Activated naive CD4-positive, alpha-beta T cell treated with anti-CD3 and anti-CD28 coated beads, Interleukin-2, amount 50 U/mL, for 16 hours (primary cell): ENCODE measurements around the gene PCYT1A.
A peak's percentile ranks its signal among the peaks of the same experiment; 100 is the strongest.

Experiments
- DNase-seq: peaks from one replicate; pipeline ENCODE4 v3.0.0-alpha.2; 2020

Gene PCYT1A

DNA sequence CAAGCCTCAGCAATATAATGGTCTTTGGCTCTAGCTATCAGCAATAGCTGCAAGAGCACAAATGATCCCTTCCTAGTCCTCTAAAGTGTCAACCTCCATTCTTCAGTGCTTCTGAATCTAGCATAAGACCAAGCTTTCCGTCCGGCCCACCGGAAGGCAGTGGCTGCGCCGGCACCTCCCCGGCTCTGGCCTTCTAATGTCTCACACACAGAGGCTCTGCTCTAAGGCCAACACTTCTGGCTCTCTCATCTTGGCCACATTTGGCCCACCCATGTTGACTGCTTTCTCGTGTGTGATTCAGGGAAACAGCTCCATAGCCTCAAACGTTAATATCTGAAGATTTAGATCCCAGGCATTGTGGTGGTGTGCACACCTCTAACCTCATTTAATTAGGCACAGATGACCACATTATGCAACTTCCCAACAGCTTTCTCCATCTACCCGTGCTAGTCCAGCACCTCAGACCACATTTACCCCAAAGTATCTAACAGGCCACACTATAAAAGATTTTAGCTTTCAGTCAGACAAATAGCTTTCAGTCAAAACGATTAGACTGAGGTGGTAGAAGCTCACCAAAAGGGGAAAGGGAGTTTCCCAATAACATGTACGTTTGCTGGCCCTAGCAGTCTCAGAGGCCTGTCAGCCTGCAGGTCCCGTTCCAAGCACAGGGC lies 51.9 kb downstream of the PCYT1A start:
- DNase-seq = no peak

DNA sequence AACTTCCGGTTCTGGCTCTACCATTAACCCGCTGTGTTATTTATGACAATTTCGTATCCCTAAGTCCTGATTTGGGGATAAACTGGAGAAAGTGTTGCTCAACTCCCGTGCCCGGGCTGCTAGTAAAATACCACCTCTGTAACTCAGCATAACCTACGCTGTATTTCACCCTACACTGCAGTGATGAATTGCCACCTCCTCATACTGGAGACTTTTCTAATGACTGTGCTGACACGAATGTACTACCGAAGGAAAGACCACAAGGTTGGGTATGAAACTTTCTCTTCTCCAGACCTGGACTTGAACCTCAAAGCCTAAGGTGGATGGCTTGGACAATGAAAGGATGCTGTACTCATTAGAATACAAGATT lies 54.7 kb downstream of the PCYT1A start:
- DNase-seq = no peak

DNA sequence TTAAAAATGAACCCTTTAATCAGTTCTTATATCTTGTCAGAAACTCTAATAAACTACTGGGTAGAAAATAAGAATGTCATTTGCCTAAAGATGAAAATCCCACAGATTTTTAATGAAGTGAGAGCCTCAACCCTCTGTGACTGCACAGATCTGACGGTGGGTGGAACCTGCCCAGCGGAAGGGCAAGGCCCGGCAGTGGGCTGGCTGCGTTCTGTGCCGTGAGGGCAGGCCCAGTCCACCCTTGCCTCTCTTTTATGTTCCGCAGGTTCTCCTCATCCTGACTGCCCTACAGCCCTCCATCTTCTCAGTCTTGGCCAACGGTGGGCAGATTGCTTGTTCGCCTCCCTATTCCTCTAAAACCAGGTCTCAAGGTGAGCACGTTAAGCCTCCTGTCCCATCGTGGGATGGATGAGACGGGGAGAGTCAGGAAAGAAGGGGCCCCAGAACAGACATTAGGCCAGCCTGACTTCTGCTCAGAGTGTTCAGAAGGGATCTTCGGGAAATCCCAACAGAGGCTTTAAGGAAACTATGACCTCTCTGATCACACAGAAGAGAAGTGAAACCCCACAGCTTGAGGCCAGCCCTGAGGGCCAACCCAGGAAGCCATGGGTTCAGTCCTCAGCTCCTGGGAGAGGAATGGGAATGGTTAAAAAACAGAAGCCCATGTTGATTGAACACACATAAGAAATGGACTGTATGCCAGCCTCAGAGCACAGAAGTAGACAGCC lies 55.2 kb downstream of the PCYT1A start:
- no peak for DNase-seq

DNA sequence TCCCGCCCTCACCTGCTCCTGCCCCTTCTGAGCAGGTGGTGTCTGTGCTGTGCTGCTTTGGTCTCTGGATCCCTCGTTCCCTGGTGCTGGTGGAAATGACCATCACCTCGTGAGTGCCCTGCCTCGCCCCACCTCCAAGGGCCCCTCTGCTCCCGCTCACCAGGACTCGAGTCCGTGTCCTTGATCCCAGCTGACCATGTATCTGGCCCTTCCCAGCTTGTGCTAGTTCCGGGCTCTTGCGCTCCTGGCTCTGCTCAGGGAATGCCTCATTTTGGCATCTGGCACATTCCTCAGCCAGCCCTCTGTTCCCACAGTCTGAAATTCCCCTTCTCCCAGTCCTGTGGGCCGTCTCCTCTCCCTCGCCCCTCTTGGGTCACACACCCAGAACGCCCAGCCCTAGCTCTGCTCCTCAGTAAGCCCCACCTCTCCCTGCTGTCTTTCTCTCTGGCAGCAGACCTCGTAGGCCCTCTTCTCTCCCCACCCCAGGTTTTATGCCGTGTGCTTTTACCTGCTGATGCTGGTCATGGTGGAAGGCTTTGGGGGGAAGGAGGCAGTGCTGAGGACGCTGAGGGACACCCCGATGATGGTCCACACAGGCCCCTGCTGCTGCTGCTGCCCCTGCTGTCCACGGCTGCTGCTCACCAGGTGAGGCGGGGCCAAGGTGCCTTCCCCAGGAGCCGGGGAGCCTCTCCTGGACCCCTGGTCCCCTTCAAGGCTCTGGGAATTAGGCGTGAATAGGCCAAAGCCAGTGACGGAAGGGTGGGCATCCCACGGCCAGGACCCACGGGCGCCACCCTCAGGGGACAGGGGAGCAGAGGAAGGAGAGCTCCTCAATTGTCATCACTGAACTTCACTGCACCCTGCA lies 59.7 kb downstream of the PCYT1A start:
- no peak for DNase-seq

DNA sequence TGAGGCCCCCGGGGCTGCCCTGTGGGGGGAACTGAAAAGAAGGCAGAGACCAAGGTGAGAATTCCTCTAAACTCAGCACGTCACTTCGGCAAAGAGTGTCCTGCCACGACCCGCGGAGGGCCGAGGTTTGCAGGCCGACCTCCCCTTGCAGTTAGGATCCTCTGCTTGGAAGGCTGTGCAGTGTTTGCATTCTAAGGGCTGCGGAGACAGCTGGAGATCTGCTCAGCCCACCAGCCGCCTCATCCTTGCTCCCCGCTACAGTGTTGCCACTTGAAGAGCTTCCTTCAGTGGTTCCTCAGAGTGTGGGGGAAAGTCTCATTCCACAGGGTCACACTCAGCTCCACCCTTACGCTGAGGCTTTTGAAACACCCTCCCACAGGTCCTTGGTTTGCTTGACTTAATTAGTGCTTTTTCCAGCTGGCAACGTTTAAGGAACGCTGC lies 60.4 kb downstream of the PCYT1A start:
- DNase-seq = no peak

DNA sequence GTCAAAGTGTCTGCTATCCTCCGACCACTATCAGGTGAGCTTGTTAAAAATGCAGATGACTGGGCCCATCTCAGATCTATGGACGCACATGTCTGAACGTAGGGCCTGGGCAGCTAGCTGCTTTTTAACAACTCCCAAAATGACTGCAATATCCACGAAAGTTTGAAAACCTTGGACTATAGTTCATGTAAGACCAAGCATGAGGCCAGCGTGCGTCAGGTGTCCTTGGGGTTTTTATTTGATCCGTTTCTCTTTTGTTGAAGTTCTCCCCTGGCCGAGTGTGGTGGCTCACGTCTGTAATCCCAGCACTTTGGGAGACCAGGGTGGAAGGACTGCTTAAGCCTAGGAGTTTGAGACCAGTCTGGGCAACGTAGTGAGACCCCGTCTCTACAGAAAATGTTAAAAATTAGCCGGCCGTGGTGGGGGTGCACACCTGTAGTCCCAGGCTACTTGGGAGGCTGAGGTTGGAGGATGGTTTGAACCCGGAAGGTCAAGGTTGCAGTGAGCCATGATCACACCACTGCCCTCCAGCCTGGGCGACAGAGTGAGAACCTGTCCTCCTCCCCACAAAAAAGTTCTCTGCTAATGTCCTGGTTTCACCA lies 61.7 kb downstream of the PCYT1A start:
- no peak for DNase-seq

DNA sequence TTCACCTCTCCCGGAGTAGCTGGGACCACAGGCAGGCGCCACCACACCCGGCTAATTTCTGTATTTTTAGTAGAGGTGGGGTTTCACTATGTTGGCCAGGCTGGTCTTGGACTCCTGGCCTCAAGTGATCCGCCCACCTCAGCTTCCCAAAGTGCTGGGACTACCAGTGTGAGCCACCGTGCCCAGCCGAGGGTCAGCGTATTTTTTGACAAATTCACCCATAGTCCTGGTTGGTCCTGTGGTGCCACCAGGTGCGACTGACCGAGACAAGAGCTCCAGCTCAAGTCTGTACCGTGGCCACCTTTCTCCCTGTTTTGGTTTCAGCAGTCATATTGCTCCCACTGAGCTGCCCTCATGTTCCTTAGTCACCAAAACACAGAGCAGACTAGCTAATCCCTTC lies 62.4 kb downstream of the PCYT1A start:
- DNase-seq = no peak

DNA sequence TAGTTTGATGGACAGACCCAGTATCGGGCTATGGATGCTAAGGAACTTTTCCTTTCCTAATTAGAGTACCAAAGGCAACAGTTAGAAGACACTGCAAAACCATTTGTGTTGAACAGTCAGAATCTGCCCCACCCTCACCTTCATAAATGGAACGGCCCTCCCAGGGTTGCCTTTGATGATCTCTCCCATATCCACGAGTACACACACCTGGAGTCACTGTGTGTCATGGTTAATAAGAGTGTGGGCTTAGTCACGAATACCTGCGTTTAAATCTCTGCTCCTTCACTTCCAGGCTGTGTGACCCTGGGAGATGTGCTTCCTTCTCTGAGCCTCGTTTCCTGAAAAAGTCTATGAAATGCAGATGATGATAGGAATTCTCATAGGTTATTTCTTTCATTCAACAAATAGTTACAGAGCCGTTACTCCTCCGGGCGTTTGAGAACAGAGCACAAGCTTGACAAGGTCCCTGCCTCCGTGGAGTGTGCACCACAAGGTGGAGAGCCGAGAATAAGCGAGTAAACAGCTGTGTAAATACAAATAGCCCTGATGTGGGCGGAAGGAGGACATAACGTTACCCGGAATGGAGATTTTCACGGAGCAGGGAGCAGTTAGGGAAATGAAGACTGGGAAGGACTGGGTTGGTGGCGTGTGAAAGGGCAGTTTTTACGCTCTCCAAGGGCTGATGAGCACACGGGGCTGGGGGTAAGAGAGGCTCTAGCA lies 64.5 kb downstream of the PCYT1A start:
- DNase-seq = no peak

DNA sequence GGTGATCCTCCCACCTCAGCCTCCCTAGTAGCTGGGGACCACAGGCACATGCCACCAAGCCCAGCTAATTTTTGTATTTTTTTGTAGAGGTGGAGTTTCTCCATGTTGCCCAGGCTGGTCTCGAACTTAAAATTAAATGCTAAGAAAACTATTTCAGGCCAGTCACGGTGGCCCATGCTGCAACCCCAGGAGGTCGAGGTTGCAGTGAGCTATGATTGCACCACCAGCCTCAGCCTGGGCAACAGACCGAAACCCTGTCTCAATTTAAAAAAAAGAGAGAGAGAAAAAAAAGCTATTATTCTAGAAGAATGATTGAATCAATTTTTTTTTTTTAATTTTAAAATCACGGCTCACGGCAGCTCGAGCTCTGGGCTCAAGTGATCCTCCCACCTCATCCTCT lies 66.5 kb downstream of the PCYT1A start:
- no peak for DNase-seq

DNA sequence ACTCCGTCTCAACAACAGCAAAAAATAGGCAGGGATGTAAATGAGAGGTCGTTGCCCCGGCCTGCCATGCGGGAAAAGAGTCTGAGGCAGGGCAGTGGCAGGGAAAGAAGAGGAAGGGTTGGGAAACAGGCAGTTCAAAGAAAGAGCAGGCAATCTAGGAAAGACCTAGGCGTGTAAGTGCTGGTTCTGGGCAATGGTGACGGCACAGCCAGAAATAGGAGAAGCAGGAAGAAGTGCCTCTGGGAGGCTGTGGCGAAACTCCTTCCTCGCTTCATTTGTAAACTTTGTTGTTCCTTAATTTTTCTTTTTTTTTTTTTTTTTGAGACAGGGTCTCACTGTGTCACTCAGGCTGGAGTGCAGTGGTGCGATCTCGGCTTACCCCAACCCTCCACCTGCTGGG lies 66.9 kb downstream of the PCYT1A start:
- DNase-seq = no peak

DNA sequence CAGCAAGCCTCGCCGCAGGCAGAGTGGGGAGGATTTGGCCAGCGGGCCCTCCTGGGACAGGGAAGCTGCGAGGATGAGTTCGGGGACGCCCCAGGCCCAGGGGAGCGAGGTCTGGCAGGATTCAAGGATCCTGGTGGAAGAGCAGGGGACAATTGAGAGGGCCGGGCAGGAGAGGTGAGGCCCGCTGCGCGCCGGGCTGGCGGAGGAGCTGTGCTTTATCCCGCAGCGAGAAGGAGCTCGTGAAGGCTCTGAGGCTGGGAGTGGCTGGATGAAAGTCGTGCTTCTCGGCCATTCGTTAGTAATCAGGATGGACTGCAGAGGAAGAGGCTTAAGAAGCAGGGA lies 67.6 kb downstream of the PCYT1A start:
- no peak for DNase-seq

DNA sequence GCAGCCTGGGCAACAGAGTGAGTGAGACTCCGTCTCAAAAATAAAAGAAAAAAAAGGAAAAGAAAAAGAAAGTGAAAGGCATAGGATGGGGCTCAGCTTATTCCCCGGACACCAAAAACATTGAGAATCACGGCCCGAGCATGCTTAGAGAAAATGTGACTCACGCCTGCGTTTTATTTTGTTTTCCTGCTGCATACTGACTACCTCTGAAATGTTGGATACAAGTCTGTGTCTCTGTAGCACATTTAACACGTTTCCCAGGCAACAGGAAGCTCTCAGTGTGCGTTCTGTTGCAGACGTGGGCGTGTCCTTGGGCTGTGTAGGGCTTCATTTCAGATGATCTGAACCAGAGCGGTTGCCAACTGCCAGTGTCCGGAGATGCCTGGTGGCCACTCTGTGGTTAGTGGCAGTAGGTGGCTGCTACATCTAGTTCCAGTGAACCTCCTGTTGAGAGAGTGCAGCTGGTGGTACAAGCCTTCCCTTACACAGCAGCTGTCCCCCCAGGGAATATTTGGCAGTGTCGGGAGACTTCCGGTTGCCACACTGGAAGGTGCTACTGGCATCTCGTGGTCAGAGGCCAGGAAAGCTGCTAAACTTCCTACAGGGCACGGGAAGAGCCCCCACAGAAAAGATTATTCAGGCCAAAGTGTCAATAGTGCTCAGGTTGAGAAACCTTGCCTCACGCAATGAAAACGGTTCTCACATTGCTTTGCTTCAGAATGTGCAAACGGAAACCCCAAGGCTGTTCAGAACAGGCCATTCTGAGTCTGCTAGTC lies 68.1 kb downstream of the PCYT1A start:
- DNase-seq = peak; percentile 60

DNA sequence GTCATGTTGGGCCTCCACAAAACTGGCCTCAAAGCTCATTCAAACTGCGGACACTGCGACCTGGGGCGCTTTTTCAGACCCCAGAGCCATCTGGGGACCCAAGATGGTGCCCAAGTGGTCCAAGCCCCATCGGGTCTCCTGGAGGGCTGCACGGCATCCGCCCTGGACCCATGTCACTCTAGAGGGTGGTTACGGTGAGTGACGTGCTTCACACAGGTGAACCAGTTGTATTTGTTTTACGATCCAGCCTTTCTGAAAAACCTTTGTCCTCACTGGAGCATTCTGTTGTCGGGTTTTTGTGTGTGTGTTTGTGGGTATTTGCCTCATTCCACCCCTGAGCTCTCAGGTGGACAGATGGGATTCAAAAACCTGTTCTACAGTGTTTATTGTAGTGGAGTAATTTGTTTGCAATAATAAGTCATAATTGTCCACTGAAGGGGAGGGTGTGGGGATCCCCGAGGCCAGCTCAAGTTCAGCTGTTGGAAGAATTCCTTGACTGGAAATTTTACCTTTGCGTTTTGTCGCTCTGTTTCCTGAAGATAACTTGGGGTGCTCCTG lies 69.3 kb downstream of the PCYT1A start:
- DNase-seq = no peak

DNA sequence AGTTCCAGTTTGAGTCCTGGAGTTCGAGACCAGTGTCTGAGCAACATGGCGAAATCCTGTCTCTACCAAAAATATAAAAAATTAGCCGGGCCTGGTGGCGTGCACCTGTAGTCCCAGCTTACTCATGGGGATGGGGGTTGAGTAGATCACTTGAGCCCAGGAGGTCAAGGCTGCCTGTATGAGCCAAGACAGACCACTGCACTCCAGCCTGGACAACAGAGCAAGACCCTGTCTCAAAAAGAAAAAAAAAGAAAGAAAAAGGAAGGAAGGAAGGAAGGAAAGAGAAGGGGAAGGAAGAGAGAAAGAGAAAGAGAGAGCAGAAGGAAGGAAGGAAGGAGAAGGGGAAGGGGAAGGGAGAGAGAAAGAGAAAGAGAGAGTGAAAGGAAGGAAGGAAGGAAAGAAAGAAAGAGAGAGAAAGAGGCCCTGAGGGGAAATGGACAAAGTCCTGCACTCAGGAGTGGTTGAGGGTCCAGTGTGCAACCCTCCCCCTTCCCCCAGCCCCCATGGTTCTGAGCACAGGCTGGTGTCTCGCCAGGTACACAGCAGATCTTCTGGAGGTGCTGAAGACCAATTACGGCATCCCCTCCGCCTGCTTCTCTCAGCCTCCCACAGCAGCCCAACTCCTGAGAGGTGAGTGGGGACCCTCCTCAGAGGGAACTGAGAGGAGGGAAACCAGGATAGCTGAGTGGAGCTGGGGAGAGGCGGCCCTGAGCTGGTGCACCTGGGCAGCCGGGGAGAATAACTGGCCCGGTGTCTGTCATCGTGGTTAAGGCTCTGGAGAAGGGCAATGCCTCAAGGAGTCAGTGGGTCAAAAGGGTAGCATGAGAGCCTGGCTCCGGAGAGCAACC lies 70.0 kb downstream of the PCYT1A start:
- DNase-seq = no peak

DNA sequence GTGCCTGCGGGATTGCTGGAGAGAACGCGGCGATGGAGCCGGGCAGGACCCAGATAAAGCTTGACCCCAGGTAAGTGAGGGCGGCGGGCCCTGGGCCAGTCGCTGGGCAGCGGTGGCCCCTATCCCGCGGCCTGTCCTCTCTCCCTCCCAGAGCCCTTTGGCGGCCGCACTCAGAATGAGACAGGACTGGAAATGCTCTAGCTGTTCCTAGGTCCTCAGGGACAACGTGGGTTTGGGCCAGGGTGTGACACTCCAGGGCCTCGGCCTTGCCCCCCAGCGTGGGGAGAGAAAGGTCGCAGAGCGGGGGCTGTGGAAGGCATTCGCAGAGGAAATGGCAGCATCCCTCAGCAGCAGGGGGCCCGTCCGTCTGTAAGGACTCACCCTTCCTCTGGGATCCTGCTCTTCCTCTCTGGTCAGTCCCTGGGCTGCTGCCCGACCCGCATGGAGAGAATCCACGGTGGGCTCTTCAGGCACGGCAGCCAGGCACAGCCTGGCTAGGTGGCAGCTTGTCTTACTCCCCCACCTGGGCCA lies 70.8 kb downstream of the PCYT1A start:
- no peak for DNase-seq

DNA sequence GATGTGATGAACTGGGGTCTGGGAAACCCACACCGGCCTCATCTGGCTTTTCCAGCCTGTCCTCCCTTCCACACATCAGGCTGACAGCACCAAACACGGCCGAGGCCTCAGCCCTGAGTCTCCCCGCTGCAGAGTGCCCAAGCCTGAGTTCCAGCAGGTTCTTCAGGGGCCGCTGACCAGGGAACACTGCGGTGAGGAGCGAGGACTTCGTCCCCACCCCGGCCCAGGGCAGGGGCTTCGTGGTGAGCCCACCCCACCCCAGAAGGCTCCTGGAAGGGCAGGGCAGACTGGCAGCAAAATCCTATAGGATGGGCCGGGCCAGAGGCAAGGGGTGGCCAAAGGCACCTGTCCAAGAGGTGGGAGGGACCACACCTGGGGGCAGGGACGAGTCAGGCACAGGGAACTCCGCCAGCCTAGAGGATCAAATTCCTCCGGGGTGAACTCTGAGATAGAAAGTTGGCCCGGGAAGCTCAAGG lies 71.4 kb downstream of the PCYT1A start, which contains the start of gene SLC51A:
TSS of gene SLC51A (plus strand) at position 446 of the 476 bp plus-strand sequence. CDS start 179 bp downstream, outside the sequence.
- DNase-seq = no peak

DNA sequence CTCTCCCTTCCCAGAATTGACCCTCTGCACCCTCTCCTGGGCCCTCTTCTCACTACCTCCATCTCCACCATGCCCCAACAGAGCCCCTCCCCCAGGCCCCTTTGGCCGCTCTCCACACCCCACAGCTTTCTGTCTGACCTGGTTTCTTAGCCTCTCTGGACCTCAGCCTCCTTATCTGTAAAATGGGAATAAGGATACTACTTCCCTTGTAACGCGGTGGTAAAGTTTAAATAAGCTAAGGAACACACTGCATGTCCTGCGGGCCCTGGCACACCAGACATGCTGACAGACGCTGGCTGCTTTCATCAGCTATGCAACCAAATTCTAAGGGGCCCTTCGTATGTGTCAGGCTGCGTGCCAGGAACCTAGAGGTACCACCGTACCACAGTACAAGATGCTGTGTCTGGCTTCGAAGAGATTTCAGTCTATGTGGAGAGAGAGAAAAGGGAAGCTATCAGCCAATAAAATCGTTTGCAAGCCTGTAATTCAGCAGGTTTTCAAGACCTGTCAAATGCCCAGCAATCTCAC lies 72.0 kb downstream of the PCYT1A start:
- DNase-seq = no peak

DNA sequence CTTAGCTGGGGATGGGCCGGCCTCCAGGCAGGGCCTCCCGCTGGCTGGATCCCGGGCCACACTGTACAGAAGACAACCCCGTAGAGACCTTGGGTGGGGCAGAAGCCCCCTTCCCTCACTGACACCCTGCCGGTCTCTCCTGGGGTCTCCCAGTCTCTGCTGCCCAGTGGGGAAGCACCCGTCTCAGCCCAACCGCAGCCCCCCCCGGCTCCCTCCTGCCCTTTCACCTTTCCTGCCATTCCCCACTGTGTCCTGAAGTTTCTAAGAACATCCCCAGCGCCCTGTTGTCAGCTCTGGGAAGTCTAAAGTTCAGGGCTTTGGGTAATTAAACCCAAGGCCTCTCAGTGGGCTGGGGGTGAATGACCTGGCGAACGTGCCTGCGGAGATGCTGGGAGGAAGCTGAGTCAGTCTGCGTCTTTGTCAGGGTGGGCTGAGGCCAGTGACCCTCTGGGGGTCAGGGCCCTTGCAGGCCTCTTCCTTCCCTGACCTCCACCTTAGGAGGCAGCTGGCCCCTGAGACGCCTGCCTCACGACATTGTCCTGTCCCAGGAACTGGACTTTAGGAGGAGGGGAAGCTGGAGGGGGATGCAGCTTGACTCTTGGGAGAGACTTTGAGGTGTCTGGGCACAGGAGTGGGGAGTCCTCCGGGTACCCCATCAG lies 72.6 kb downstream of the PCYT1A start:
- DNase-seq = no peak
